Activated CD4-positive, alpha-beta memory T cell treated with anti-CD3 and anti-CD28 coated beads for 36 hours (primary cell): ENCODE data around the gene KBTBD12. TPM values are rescaled to one million over a fixed set of nuclear protein-coding genes. Genes with fewer than 3 reads are reported as not detected.

ENCODE experiments used
- CTCF ChIA-PET: fragments of 350-600 bp; sonication (Branson Sonifier 250); formaldehyde crosslinking; loops from one replicate; lab custom pipeline; 2021; ENCODE audit warnings: antibody characterized with exemption, inconsistent platforms; lab: Charles Lee
- POLR2A ChIA-PET: fragments of 350-600 bp; sonication (Branson Sonifier 250); formaldehyde crosslinking; loops from one replicate; lab custom pipeline; 2021; ENCODE audit warnings: antibody characterized with exemption; lab: Charles Lee
- DNase-seq: peaks from one replicate; pipeline ENCODE4 v3.0.0-alpha.2; 2020
- H3K27ac Mint-ChIP-seq: one replicate; pipeline ENCODE4 v1.8.0; 2021; ENCODE audit warnings: mixed read lengths
- H3K27me3 Mint-ChIP-seq: one replicate; pipeline ENCODE4 v1.8.0; 2021; ENCODE audit warnings: mixed read lengths
- H3K36me3 Mint-ChIP-seq: one replicate; pipeline ENCODE4 v1.8.0; 2021; ENCODE audit warnings: mixed read lengths
- H3K4me1 Mint-ChIP-seq: one replicate; pipeline ENCODE4 v1.8.0; 2021; ENCODE audit warnings: low read depth, mixed read lengths
- H3K4me3 Mint-ChIP-seq: one replicate; pipeline ENCODE4 v1.8.0; 2021; ENCODE audit warnings: mild to moderate bottlenecking, mixed read lengths
- H3K9me3 Mint-ChIP-seq: one replicate; pipeline ENCODE4 v1.8.0; 2021; ENCODE audit warnings: mixed read lengths
- intact Hi-C: fragments of 100-400 bp; cut with micrococcal nuclease; formaldehyde crosslinking; loops from one replicate; pipeline ENCODE4 v1.15.1; 2023
- total RNA-seq, 2 experiments: library from RNA; stranded (reverse); gene quantifications; one replicate each; pipeline ENCODE4 v1.2.3, GENCODE V29; 2021

Gene KBTBD12
- total RNA-seq, 2 experiments from 2014 or later, result not detected

- peaks cover 2% of the 10 kb centered on the region for H3K9me3 Mint-ChIP-seq
These were observed 97.0 kb downstream of the KBTBD12 start for GRCh38 chr3:128012050-128012449.

GRCh38 chr3:128014548-128014947 is 99.5 kb downstream of the KBTBD12 start:
- Mint-ChIP-seq H3K27ac (no peak overlapping the region), H3K4me1 (peaks cover 4% of the 10 kb centered on the region), H3K27me3 (peaks cover 8% of the 10 kb centered on the region), H3K36me3 (no peaks in the 10 kb centered on the region), H3K4me3 (no peak overlapping the region), H3K9me3 (peaks cover 2% of the 10 kb centered on the region)
- ChIA-PET POLR2A (no interaction called here), CTCF (no interaction called here)
- intact Hi-C loops, result no loop called here
- DNase-seq, result no peak

More at GRCh38 chr3:128012050-128012449, 97.0 kb downstream of the KBTBD12 start:
- H3K27me3 Mint-ChIP-seq, result peaks cover 8% of the 10 kb centered on the region
- H3K4me3 Mint-ChIP-seq, result no peak overlapping the region
- peaks cover 4% of the 10 kb centered on the region for H3K4me1 Mint-ChIP-seq
- H3K27ac Mint-ChIP-seq, result no peak overlapping the region
- ChIA-PET POLR2A (no interaction called here), CTCF (interaction anchor here (0.7 to 1.6 kb wide), 2 partner anchors 122 to 914 kb away, joined by 3 read pairs; no protein-coding TSS in a partner anchor)
- intact Hi-C loops, result no loop called here
- DNase-seq, result no peak
- H3K36me3 Mint-ChIP-seq, result no peaks in the 10 kb centered on the region

- POLR2A ChIA-PET, result no interaction called here
- intact Hi-C loops, result no loop called here
- CTCF ChIA-PET, result no interaction called here
These were observed 101.5 kb downstream of the KBTBD12 start for GRCh38 chr3:128016502-128016901.

DNA sequence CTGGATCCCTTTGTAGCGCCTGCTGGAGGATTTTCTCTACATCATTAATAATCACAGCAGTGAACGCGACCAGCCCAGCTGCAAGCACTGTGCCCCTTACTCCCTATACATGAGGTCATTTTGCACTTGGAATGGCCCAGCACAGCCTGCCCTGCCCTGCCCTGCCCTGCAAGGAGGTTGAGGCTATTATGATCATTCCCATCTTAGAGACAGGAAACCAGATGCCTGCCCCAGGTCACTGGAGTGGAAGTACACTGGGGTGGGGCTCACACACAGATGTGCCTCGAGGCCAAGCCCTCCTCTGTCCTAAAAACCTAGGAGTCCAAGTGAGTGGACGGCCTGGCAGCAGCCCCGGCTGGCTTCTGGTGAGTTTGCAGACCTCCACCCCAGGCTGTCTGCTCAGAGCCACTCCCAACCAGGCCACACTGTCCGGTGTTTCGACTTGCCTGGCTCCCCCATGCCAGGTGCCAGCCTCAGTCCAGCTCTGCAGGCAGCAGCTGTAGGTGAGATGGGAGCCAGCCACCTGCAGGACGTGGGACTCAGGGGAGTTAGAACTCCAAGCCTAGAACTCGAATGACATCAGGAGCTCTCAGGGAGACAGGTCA is 106.8 kb downstream of the KBTBD12 start:
- Mint-ChIP-seq H3K9me3 (no peaks in the 10 kb centered on the region), H3K27ac (no peak overlapping the region), H3K27me3 (no peaks in the 10 kb centered on the region), H3K4me1 (no peaks in the 10 kb centered on the region), H3K4me3 (no peak overlapping the region), H3K36me3 (no peaks in the 10 kb centered on the region)
- CTCF ChIA-PET, result no interaction called here
- POLR2A ChIA-PET, result no interaction called here
- DNase-seq, result no peak
- intact Hi-C loops, result no loop called here

More at GRCh38 chr3:128016502-128016901, 101.5 kb downstream of the KBTBD12 start:
- no peak for DNase-seq
- Mint-ChIP-seq H3K36me3 (no peaks in the 10 kb centered on the region), H3K27me3 (peaks cover 5% of the 10 kb centered on the region), H3K4me1 (peaks cover under 1% of the 10 kb centered on the region), H3K9me3 (peaks cover 2% of the 10 kb centered on the region), H3K27ac (no peak overlapping the region), H3K4me3 (no peak overlapping the region)

DNA sequence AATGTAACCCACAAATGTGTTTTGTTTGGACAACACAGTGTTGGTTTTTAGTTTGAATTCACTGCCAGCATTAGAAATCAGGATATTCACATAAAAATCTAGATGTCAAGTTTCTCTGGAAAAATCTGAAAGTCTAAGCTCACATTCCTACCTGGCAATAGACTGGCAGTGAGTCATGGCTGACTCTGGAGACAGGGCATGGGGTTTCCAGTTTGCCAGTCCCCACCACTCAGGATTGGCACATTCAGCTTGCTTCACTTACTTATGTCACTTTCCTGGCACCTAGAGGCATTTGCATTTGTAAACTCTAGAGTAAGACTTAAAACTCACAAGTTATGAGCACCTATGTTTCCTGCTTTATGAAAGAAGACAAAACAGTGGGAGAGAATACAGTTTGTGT is 118.1 kb downstream of the KBTBD12 start:
- intact Hi-C loops, result no loop called here
- CTCF ChIA-PET, result no interaction called here
- no peaks in the 10 kb centered on the region for H3K9me3 Mint-ChIP-seq
- H3K4me3 Mint-ChIP-seq, result no peak overlapping the region
- no peak for DNase-seq
- POLR2A ChIA-PET, result no interaction called here
- H3K27me3 Mint-ChIP-seq, result peaks cover 3% of the 10 kb centered on the region
- H3K27ac Mint-ChIP-seq, result no peak overlapping the region
- no peaks in the 10 kb centered on the region for H3K36me3 Mint-ChIP-seq
- H3K4me1 Mint-ChIP-seq, result no peaks in the 10 kb centered on the region

- Mint-ChIP-seq H3K4me1 (no peaks in the 10 kb centered on the region), H3K27me3 (peaks cover 3% of the 10 kb centered on the region), H3K4me3 (no peak overlapping the region), H3K27ac (no peak overlapping the region), H3K36me3 (no peaks in the 10 kb centered on the region), H3K9me3 (no peaks in the 10 kb centered on the region)
- ChIA-PET CTCF (no interaction called here), POLR2A (no interaction called here)
- intact Hi-C loops, result no loop called here
- no peak for DNase-seq
These were observed 121.1 kb downstream of the KBTBD12 start for GRCh38 chr3:128036119-128036518.

Other genes with a start within 250 kb of the KBTBD12 start
- gene ABTB1, start 242.3 kb upstream of the KBTBD12 start, total RNA-seq, result 10 to 100 TPM; 14.8 TPM
- under 1 TPM; 0.31 to 0.41 TPM for gene MGLL, start 92.7 kb upstream of the KBTBD12 start, total RNA-seq
- gene SEC61A1, start 137.2 kb downstream of the KBTBD12 start, total RNA-seq, result 100 to 1,000 TPM; 147 to 149 TPM
- 10 to 100 TPM; 81.6 to 87.0 TPM for gene RUVBL1, start 208.6 kb downstream of the KBTBD12 start, total RNA-seq
- gene EEFSEC, start 238.2 kb downstream of the KBTBD12 start, total RNA-seq, result 10 to 100 TPM; 16.1 to 17.2 TPM